Naive thymus-derived CD4-positive, alpha-beta T cell (primary cell): ENCODE data around the gene C2. TPM values are rescaled to one million over a fixed set of nuclear protein-coding genes. Genes with fewer than 3 reads are reported as not detected.
"Not testable (repeated sequence)": the region's sequence is repeated elsewhere in the genome, so short reads cannot be mapped to it uniquely, and the experiment has no call there.

Experiments used
- ATAC-seq: fragments of 150-1000 bp; cut with Tn5 transposase; 2 replicates; pipeline ENCODE4 v1.10.0; 2021; ENCODE audit warnings: mild to moderate bottlenecking, moderate library complexity
- CTCF ChIA-PET: fragments of 350-600 bp; sonication (Branson Sonifier 250); formaldehyde crosslinking; loops from one replicate; lab custom pipeline; 2021; ENCODE audit warnings: antibody characterized with exemption; lab: Charles Lee
- POLR2A ChIA-PET: fragments of 350-600 bp; sonication (Branson Sonifier 250); formaldehyde crosslinking; loops from one replicate; lab custom pipeline; 2021; ENCODE audit warnings: antibody characterized with exemption, inconsistent platforms; lab: Charles Lee
- DNase-seq, 9 donors: peaks; one replicate each; pipeline versions ENCODE4 v3.0.0 to v3.0.0-alpha.2; 2020 to 2022; ENCODE audit warnings: mixed read lengths in 1 of 9
- H3K27ac ChIP-seq: one replicate; pipeline ENCODE4 v1.7.0; 2013; ENCODE audit warnings: mild to moderate bottlenecking, low read depth, low read length, moderate library complexity
- H3K27me3 ChIP-seq, 2 donors: one replicate each; pipeline ENCODE4 v1.7.0; 2013; ENCODE audit warnings: low read length in 2 of 2, mild to moderate bottlenecking in 2 of 2, moderate library complexity in 2 of 2; ENCODE audit not compliant: control insufficient read depth in 2 of 2, insufficient read depth in 2 of 2
- H3K36me3 ChIP-seq, 3 experiments: 1 replicate in 2 of 3; 2 replicates in 1 of 3; pipeline ENCODE4 v1.7.0; 2013; ENCODE audit warnings: low read length in 3 of 3, mild to moderate bottlenecking in 3 of 3, moderate library complexity in 1 of 3; ENCODE audit not compliant: insufficient read depth in 3 of 3, control insufficient read depth in 2 of 3
- H3K4me1 ChIP-seq, 2 donors: one replicate each; pipeline ENCODE4 v1.7.0; 2013; ENCODE audit warnings: low read length in 2 of 2, mild to moderate bottlenecking in 2 of 2, moderate library complexity in 1 of 2; ENCODE audit not compliant: control insufficient read depth in 2 of 2, insufficient read depth in 2 of 2
- H3K4me3 ChIP-seq: 2 replicates; pipeline ENCODE4 v1.7.0; 2013; ENCODE audit warnings: mild to moderate bottlenecking, low read length
- H3K9me3 ChIP-seq, 3 experiments: 1 replicate in 2 of 3; 2 replicates in 1 of 3; pipeline ENCODE4 v1.7.0; 2013; ENCODE audit warnings: low read length in 3 of 3; ENCODE audit not compliant: control insufficient read depth in 2 of 3
- H3K27ac Mint-ChIP-seq, 9 donors: one replicate each; pipeline ENCODE4 v1.8.0; 2020 to 2022; ENCODE audit warnings: mixed read lengths in 9 of 9, mild to moderate bottlenecking in 8 of 9, moderate library complexity in 5 of 9, inconsistent platforms in 2 of 9
- H3K27me3 Mint-ChIP-seq, 5 donors: one replicate each; pipeline ENCODE4 v1.8.0; 2021 to 2022; ENCODE audit warnings: mixed read lengths in 5 of 5, mild to moderate bottlenecking in 1 of 5
- H3K36me3 Mint-ChIP-seq, 5 donors: one replicate each; pipeline ENCODE4 v1.8.0; 2020 to 2022; ENCODE audit warnings: mixed read lengths in 5 of 5, mild to moderate bottlenecking in 3 of 5, inconsistent platforms in 1 of 5
- H3K4me1 Mint-ChIP-seq, 7 donors: one replicate each; pipeline ENCODE4 v1.8.0; 2020 to 2022; ENCODE audit warnings: mixed read lengths in 7 of 7, mild to moderate bottlenecking in 3 of 7, inconsistent platforms in 1 of 7
- H3K4me3 Mint-ChIP-seq, 10 donors: one replicate each; pipeline ENCODE4 v1.8.0; 2020 to 2022; ENCODE audit warnings: mild to moderate bottlenecking in 10 of 10, mixed read lengths in 10 of 10, moderate library complexity in 6 of 10, inconsistent platforms in 2 of 10
- H3K9me3 Mint-ChIP-seq, 11 donors: one replicate each; pipeline ENCODE4 v1.8.0; 2020 to 2022; ENCODE audit warnings: mixed read lengths in 11 of 11, mild to moderate bottlenecking in 4 of 11, inconsistent platforms in 1 of 11, moderate library complexity in 1 of 11
- intact Hi-C, 2 donors: fragments of 100-400 bp; cut with micrococcal nuclease; formaldehyde crosslinking; loops; one replicate each; pipeline ENCODE4 v1.15.1; 2023
- polyA plus RNA-seq, 2 donors: library from polyadenylated mRNA; unstranded; fragments of 300-500 nt; fragmentation: Illumina TruSeq; gene quantifications; one replicate each; pipeline ENCODE4 v1.2.3, GENCODE V29; 2021
- total RNA-seq, 6 experiments: library from RNA in 5 of 6; stranded (reverse) in 5 of 6; gene quantifications; 1 replicate in 5 of 6; 2 replicates in 1 of 6; pipeline ENCODE4 v1.2.3 and lab custom pipeline; 2021 to 2026

Gene C2
- total and polyA plus RNA-seq, 7 experiments from 2014 or later = 0.10 to 8.2 (median 2.1) TPM; not detected in 1

DNA sequence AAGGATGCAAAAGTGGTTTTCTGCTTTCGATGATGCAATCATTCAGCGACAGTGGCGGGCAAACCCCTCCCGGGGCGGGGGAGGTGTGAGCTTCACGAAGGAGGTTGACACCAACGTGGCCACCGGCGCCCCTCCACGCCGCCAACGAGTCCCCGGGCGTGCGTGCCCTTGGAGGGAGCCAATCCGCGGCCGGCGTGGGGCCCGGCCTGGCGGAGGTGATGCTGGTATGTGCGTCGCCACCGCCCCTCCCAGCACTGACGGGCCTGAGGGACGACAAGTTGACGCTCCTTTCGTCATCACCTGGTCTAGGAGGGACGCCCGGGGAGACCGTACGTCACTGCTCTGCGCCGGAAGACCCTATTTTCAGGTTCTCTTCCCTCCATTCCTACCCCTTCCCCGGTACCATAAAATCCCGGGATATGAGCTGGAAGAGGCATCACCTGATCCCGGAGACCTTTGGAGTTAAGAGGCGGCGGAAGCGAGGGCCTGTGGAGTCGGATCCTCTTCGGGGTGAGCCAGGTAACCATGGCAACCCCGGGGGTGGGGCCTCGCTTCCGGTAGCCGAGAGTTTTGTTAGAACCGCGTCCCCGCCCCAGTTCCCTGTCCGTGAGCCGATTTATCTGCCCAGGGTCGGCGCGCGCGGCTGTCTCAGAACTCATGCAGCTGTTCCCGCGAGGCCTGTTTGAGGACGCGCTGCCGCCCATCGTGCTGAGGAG, 44.6 kb downstream of the C2 start, which contains the start of gene DXO:
Gene DXO (minus strand): TSS at position 146 of the 716 bp plus-strand sequence. CDS start 463 bp downstream, outside the sequence.
- peaks cover 0 to 7% (median 0%) of the 10 kb centered on the region in 11 donors for H3K9me3 Mint-ChIP-seq
- ATAC-seq (peak; percentile 94), DNase-seq (peak; percentile 95 to 100 (median 99))
- peak within 1 kb of the TSS; percentile 97 for H3K27ac ChIP-seq
- H3K27me3 Mint-ChIP-seq = peaks cover 0 to 5% (median 0%) of the 10 kb centered on the region in 5 donors
- H3K4me3 ChIP-seq = peak within 1 kb of the TSS; percentile 90
- H3K4me3 Mint-ChIP-seq = peak within 1 kb of the TSS; percentile 86 to 99 (median 99)
- H3K4me1 ChIP-seq = peaks cover 21 to 22% of the 10 kb centered on the region in 2 donors
- H3K27ac Mint-ChIP-seq = peak within 1 kb of the TSS; percentile 97 to 100 (median 100)
- H3K9me3 ChIP-seq = no peaks in the 10 kb centered on the region
- H3K4me1 Mint-ChIP-seq = peaks cover 20 to 51% (median 42%) of the 10 kb centered on the region in 7 donors
- intact Hi-C loops = loop anchor here (1.0 to 10.0 kb wide), 3 partner anchors 13 to 237 kb away; partner anchors contain the start of genes SKIC2 (in 2 of the 2), CLIC1 (in 1 of the 2) and NEU1 (in 1 of the 2)
- H3K36me3 ChIP-seq = peaks cover 0 to 35% (median 14%) of the 10 kb centered on the region in 3 experiments
- peaks cover 0 to 26% (median 8%) of the 10 kb centered on the region in 5 donors for H3K36me3 Mint-ChIP-seq
- ChIA-PET POLR2A (interaction anchor here (0.6 to 6.6 kb wide), 17 partner anchors 7 to 1572 kb away, joined by 3 to 108 read pairs (median 4); partner anchors contain the start of genes EHMT2, MRPS18B, NELFE and SKIC2), CTCF (no interaction called here)
- no peaks in the 10 kb centered on the region for H3K27me3 ChIP-seq

DNA sequence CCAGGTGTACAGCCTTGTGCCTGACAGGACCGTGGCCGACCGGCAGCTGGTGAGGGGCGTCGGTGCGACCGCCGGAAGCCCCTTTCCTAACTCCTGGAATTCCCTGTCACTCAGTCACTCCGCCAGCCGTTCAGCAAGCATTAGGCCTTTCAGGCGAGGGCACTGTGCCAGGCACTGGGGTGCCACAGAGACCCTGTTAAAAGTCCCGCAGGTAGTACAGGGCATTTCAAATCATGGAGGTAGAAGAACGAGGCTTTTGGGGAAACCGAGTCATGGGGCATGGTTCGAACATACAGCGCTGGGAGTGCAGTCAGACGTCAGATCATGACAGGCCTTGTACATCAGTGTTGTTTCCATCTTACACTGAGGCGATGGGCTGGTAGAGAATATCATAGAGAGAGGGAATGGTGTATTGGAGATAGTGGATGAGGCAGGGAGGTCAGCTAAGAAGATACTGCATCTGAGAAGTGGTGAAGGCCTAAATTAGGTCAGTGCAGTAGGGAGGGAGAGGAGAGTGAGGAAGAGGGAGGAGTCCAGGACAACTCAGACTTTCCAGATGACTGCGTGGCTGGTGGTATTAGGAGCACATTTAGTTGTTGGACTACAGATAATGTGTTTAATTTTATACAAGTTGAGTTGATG, 45.3 kb downstream of the C2 start:
- Histone ChIP-seq H3K36me3 (peaks cover 0 to 28% (median 7%) of the 10 kb centered on the region in 3 experiments), H3K27ac (peak overlapping the region; percentile 97), H3K4me3 (peak overlapping the region; percentile 90), H3K27me3 (no peaks in the 10 kb centered on the region), H3K4me1 (peaks cover 21 to 22% of the 10 kb centered on the region in 2 donors), H3K9me3 (no peaks in the 10 kb centered on the region)
- Mint-ChIP-seq H3K4me1 (peaks cover 20 to 52% (median 42%) of the 10 kb centered on the region in 7 donors), H3K9me3 (peaks cover 0 to 7% (median 0%) of the 10 kb centered on the region in 11 donors), H3K4me3 (peak overlapping the region; percentile 86 to 99 (median 99)), H3K36me3 (peaks cover 0 to 19% (median 7%) of the 10 kb centered on the region in 5 donors), H3K27ac (peak overlapping the region; percentile 97 to 100 (median 100)), H3K27me3 (peaks cover 0 to 5% (median 0%) of the 10 kb centered on the region in 5 donors)
- POLR2A ChIA-PET = interaction anchor here (0.6 to 6.6 kb wide), 8 partner anchors 11 to 872 kb away, joined by 3 to 108 read pairs (median 6); partner anchors contain the start of genes EHMT2, NELFE, SKIC2 and VARS1
- CTCF ChIA-PET = no interaction called here
- ATAC-seq (no peak), DNase-seq (no peak)
- intact Hi-C loops = loop anchor here (1.0 to 10.0 kb wide), 3 partner anchors 14 to 238 kb away; partner anchors contain the start of genes SKIC2 (in 2 of the 2), CLIC1 (in 1 of the 2) and NEU1 (in 1 of the 2)

DNA sequence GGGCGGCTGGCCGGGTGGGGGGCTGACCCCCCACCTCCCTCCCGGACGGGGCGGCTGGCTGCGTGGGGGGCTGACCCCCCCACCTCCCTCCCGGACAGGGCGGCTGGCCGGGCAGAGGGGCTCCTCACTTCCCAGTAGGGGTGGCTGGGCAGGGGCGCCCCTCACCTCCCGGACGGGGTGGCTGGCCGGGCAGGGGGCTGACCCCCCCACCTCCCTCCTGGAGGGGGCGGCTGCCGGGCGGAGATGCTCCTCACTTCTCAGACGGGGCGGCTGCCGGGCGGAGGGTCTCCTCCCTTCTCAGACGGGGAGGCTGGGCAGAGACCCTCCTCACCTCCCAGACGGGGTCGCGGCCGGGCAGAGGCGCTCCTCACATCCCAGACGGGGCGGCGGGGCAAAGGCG, 48.5 kb downstream of the C2 start:
- DNase-seq, H3K27ac ChIP-seq, ATAC-seq, H3K36me3 ChIP-seq, H3K27me3 ChIP-seq, H3K9me3 ChIP-seq, POLR2A ChIA-PET, H3K4me3 ChIP-seq, H3K9me3 Mint-ChIP-seq, H3K27me3 Mint-ChIP-seq, H3K27ac Mint-ChIP-seq, H3K4me3 Mint-ChIP-seq: not testable (repeated sequence)
- intact Hi-C loops = loop anchor here in 1 of 2 donors (10.0 kb wide), 2 partner anchors 111 to 241 kb away; partner anchors contain the start of genes CLIC1 and NEU1
- Mint-ChIP-seq H3K4me1 (peaks cover 23 to 61% (median 45%) of the 10 kb centered on the region in 7 donors), H3K36me3 (peaks cover 0 to 12% (median 7%) of the 10 kb centered on the region in 5 donors)
- CTCF ChIA-PET = interaction anchor here (0.9 kb wide), 1 partner anchor 247 kb away, joined by 3 read pairs; no protein-coding TSS in a partner anchor
- H3K4me1 ChIP-seq = peaks cover 12 to 34% of the 10 kb centered on the region in 2 donors

DNA sequence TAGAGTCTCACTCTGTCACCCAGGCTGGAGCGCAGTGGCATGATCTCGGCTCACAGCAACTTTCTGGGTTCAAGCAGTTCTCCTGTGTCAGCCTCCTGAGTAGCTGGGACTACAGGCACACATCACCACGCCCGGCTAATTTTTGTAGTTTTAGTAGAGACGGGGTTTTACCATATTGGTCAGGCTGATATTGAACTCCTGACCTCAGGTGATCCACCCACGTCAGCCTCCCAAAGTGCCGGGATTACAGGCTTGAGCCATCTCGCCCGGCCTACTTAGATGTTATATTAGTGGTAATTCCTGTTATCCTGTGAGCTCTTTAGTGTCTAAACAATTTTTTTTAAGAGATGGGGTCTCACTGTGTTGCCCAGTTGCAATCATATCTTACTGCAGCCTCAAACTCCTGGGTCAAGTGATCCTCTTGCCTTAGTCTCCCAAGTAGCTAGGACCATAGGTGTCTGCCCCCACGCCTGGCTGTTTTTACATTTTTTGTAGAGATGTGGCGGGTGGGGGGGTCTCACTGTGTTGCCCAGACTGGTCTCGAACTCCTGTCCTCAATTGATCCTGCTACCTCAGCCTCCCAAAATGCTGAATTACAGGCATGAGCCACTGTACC, 50.4 kb downstream of the C2 start:
- H3K4me3 ChIP-seq = no peak overlapping the region
- peak overlapping the region; percentile 68 for H3K27ac ChIP-seq
- DNase-seq (no peak), ATAC-seq (no peak)
- no peaks in the 10 kb centered on the region for H3K9me3 ChIP-seq
- no peaks in the 10 kb centered on the region for H3K27me3 ChIP-seq
- intact Hi-C loops = loop anchor here in 1 of 2 donors (10.0 kb wide), 2 partner anchors 113 to 243 kb away; partner anchors contain the start of genes CLIC1 and NEU1
- Mint-ChIP-seq H3K4me1 (peaks cover 18 to 42% (median 33%) of the 10 kb centered on the region in 7 donors), H3K27ac (peak overlapping the region in 5 of 9 donors; percentile 48 to 87 (median 67)), H3K4me3 (no peak overlapping the region), H3K9me3 (peaks cover 0 to 1% (median 0%) of the 10 kb centered on the region in 11 donors), H3K36me3 (peaks cover 0 to 12% (median 6%) of the 10 kb centered on the region in 5 donors), H3K27me3 (no peaks in the 10 kb centered on the region)
- H3K36me3 ChIP-seq = no peaks in the 10 kb centered on the region
- ChIA-PET POLR2A (interaction anchor here (0.6 to 2.6 kb wide), 2 partner anchors 7 to 85 kb away, joined by 3 to 9 read pairs; partner anchors contain the start of gene DXO), CTCF (no interaction called here)
- H3K4me1 ChIP-seq = peaks cover 2 to 26% of the 10 kb centered on the region in 2 donors

DNA sequence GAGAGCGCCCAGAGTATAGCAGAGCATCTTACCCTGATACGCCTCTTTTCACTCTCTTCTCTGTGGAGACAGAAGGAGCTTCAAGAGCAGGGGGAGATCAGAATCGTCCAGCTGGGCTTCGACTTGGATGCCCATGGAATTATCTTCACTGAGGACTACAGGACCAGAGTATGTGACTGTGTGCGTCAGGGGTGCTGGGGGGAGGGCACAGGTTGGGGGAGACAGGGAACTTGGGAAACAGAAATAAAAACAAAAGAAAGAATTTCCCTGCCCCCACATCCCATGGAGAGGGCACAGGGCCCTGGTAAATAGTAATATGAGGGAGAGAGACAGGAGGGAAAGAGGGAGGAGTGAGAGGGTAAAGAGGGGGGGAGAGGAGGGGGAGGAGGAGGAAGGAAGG, 51.3 kb downstream of the C2 start:
- intact Hi-C loops = loop anchor here in 1 of 2 donors (10.0 kb wide), 2 partner anchors 114 to 244 kb away; partner anchors contain the start of genes CLIC1 and NEU1
- ATAC-seq = no peak
- Histone ChIP-seq H3K4me1 (peaks cover 0 to 19% of the 10 kb centered on the region in 2 donors), H3K27me3 (no peaks in the 10 kb centered on the region), H3K9me3 (no peaks in the 10 kb centered on the region), H3K4me3 (no peak overlapping the region), H3K27ac (peak overlapping the region; percentile 68), H3K36me3 (no peaks in the 10 kb centered on the region)
- H3K27ac Mint-ChIP-seq = peak overlapping the region; percentile 54 to 90 (median 82)
- ChIA-PET POLR2A (interaction anchor here (0.8 to 2.6 kb wide), 2 partner anchors 8 to 11 kb away, joined by 3 to 9 read pairs; partner anchors contain the start of gene DXO), CTCF (interaction anchor here (0.6 kb wide), 2 partner anchors 429 to 1529 kb away, joined by 3 to 4 read pairs; no protein-coding TSS in a partner anchor)
- H3K4me1 Mint-ChIP-seq = peaks cover 9 to 33% (median 24%) of the 10 kb centered on the region in 7 donors
- no peak for DNase-seq
- H3K9me3 Mint-ChIP-seq = peaks cover 0 to 1% (median 0%) of the 10 kb centered on the region in 11 donors
- H3K36me3 Mint-ChIP-seq = peaks cover 0 to 12% (median 5%) of the 10 kb centered on the region in 5 donors
- H3K4me3 Mint-ChIP-seq = peak overlapping the region in 5 of 10 donors; percentile 11 to 56 (median 47)
- no peaks in the 10 kb centered on the region for H3K27me3 Mint-ChIP-seq
